ENCODE data around the gene PIK3CG. TPM values are rescaled to one million over a fixed set of nuclear protein-coding genes. Genes with fewer than 3 reads are reported as not detected.
"Not testable (repeated sequence)": the region's sequence is repeated elsewhere in the genome, so short reads cannot be mapped to it uniquely, and the experiment has no call there.

Gene PIK3CG
- total RNA-seq, result 36.5 and 39.3 TPM in 2 replicates

- intact Hi-C loops (cut with micrococcal nuclease), result loop anchor here (1.0 to 10.0 kb wide), 18 partner anchors 8 to 1659 kb away; partner anchors contain the start of genes COG5, DLD, DUS4L and NAMPT
These were observed at the start of gene PIK3CG for GRCh38 chr7:106865130-106866041. Gene PIK3CG, plus strand, starts transcription at chr7:106865282. Its CDS starts 2,280 bp downstream, at chr7:106867562.

- intact Hi-C loops (cut with micrococcal nuclease), result no loop called here
These were observed 48.0 kb upstream of the PIK3CG start for GRCh38 chr7:106817098-106817497.

GRCh38 chr7:106818736-106819135 lies 46.3 kb upstream of the PIK3CG start:
- intact Hi-C loops (cut with micrococcal nuclease), result no loop called here

GRCh38 chr7:106819546-106819945 lies 45.5 kb upstream of the PIK3CG start:
- intact Hi-C loops (cut with micrococcal nuclease), result no loop called here

- intact Hi-C loops (cut with micrococcal nuclease), result no loop called here
These were observed 44.5 kb upstream of the PIK3CG start for GRCh38 chr7:106820321-106821217.

- intact Hi-C loops (cut with micrococcal nuclease), result no loop called here
These were observed 41.5 kb upstream of the PIK3CG start for GRCh38 chr7:106823631-106824030.

- intact Hi-C loops (cut with micrococcal nuclease), result no loop called here
These were observed 40.6 kb upstream of the PIK3CG start for GRCh38 chr7:106824458-106824857.

- intact Hi-C loops (cut with micrococcal nuclease), result no loop called here
These were observed 37.5 kb upstream of the PIK3CG start for GRCh38 chr7:106827626-106828025.

GRCh38 chr7:106829496-106829895 lies 35.6 kb upstream of the PIK3CG start:
- intact Hi-C loops (cut with micrococcal nuclease), result no loop called here

GRCh38 chr7:106830896-106831295 lies 34.2 kb upstream of the PIK3CG start:
- intact Hi-C loops (cut with micrococcal nuclease), result not testable (repeated sequence)

- intact Hi-C loops (cut with micrococcal nuclease), result no loop called here
These were observed 28.3 kb upstream of the PIK3CG start for GRCh38 chr7:106836816-106837215.

GRCh38 chr7:106839511-106839910 lies 25.6 kb upstream of the PIK3CG start:
- intact Hi-C loops (cut with micrococcal nuclease), result no loop called here

GRCh38 chr7:106840342-106840741 lies 24.7 kb upstream of the PIK3CG start:
- intact Hi-C loops (cut with micrococcal nuclease), result no loop called here

GRCh38 chr7:106841896-106842390 lies 23.1 kb upstream of the PIK3CG start:
- intact Hi-C loops (cut with micrococcal nuclease), result no loop called here

GRCh38 chr7:106844279-106844997 lies 20.6 kb upstream of the PIK3CG start:
- intact Hi-C loops (cut with micrococcal nuclease), result no loop called here

GRCh38 chr7:106848049-106848448 lies 17.0 kb upstream of the PIK3CG start:
- intact Hi-C loops (cut with micrococcal nuclease), result no loop called here

GRCh38 chr7:106848851-106849442 lies 16.1 kb upstream of the PIK3CG start:
- intact Hi-C loops (cut with micrococcal nuclease), result no loop called here

GRCh38 chr7:106851632-106852031 lies 13.4 kb upstream of the PIK3CG start:
- intact Hi-C loops (cut with micrococcal nuclease), result not testable (repeated sequence)

- intact Hi-C loops (cut with micrococcal nuclease), result no loop called here
These were observed 11.7 kb upstream of the PIK3CG start for GRCh38 chr7:106853250-106853908.

- intact Hi-C loops (cut with micrococcal nuclease), result no loop called here
These were observed 9.4 kb upstream of the PIK3CG start for GRCh38 chr7:106855540-106856132.
